Activated T-cell treated with anti-CD3 and anti-CD28 coated beads, Interleukin-2, amount 50 U/mL, for 24 hours (primary cell): Measurements from ENCODE around the gene PTGER2.

Source experiments
- DNase-seq: peaks from one replicate; pipeline ENCODE4 v3.0.0-alpha.2; 2020
- H3K27ac Mint-ChIP-seq: 2 replicates; pipeline ENCODE4 v1.8.0; 2020; ENCODE audit warnings: mild to moderate bottlenecking, mixed read lengths
- H3K27me3 Mint-ChIP-seq: 2 replicates; pipeline ENCODE4 v1.8.0; 2020; ENCODE audit warnings: mixed read lengths
- H3K36me3 Mint-ChIP-seq: 2 replicates; pipeline ENCODE4 v1.8.0; 2020; ENCODE audit warnings: low read depth, mixed read lengths
- H3K4me1 Mint-ChIP-seq: 2 replicates; pipeline ENCODE4 v1.8.0; 2020; ENCODE audit warnings: low read depth, mixed read lengths
- H3K4me3 Mint-ChIP-seq: 2 replicates; pipeline ENCODE4 v1.8.0; 2020; ENCODE audit warnings: mild to moderate bottlenecking, moderate library complexity, mixed read lengths
- H3K9me3 Mint-ChIP-seq: 2 replicates; pipeline ENCODE4 v1.8.0; 2020; ENCODE audit warnings: mixed read lengths

PTGER2 gene

GRCh38 chr14:52313903-52314594, at the start of gene PTGER2:
Gene PTGER2, plus strand, starts transcription at chr14:52314312. Its CDS starts 237 bp downstream, at chr14:52314549.
- peak within 1 kb of the TSS; percentile 93 for H3K27ac Mint-ChIP-seq
- H3K27me3 Mint-ChIP-seq, result peaks cover 37% of the 10 kb centered on the region
- H3K36me3 Mint-ChIP-seq, result peaks cover 13% of the 10 kb centered on the region
- H3K4me3 Mint-ChIP-seq, result peak within 1 kb of the TSS; percentile 92
- DNase-seq, result peak; percentile 83
- no peaks in the 10 kb centered on the region for H3K9me3 Mint-ChIP-seq
- H3K4me1 Mint-ChIP-seq, result peaks cover 86% of the 10 kb centered on the region

- Mint-ChIP-seq H3K27ac (no peak overlapping the region), H3K9me3 (no peaks in the 10 kb centered on the region), H3K4me3 (no peak overlapping the region), H3K36me3 (no peaks in the 10 kb centered on the region), H3K27me3 (peaks cover 40% of the 10 kb centered on the region), H3K4me1 (peaks cover 42% of the 10 kb centered on the region)
- DNase-seq, result no peak
Observed at GRCh38 chr14:52265253-52265652, 48.9 kb upstream of the PTGER2 start.

- Mint-ChIP-seq H3K4me1 (peaks cover 44% of the 10 kb centered on the region), H3K4me3 (no peak overlapping the region)
Observed at GRCh38 chr14:52266179-52266578, 47.9 kb upstream of the PTGER2 start.

GRCh38 chr14:52266782-52267181, 47.3 kb upstream of the PTGER2 start:
- Mint-ChIP-seq H3K27me3 (peaks cover 43% of the 10 kb centered on the region), H3K4me1 (peaks cover 46% of the 10 kb centered on the region), H3K27ac (no peak overlapping the region), H3K36me3 (no peaks in the 10 kb centered on the region), H3K4me3 (no peak overlapping the region), H3K9me3 (no peaks in the 10 kb centered on the region)
- no peak for DNase-seq

More at GRCh38 chr14:52266179-52266578, 47.9 kb upstream of the PTGER2 start:
- H3K27ac Mint-ChIP-seq, result no peak overlapping the region
- no peaks in the 10 kb centered on the region for H3K36me3 Mint-ChIP-seq
- DNase-seq, result no peak
- no peaks in the 10 kb centered on the region for H3K9me3 Mint-ChIP-seq
- peaks cover 43% of the 10 kb centered on the region for H3K27me3 Mint-ChIP-seq

- peaks cover 49% of the 10 kb centered on the region for H3K4me1 Mint-ChIP-seq
- no peaks in the 10 kb centered on the region for H3K9me3 Mint-ChIP-seq
- H3K27me3 Mint-ChIP-seq, result peaks cover 43% of the 10 kb centered on the region
- peak within 1 kb of the TSS; percentile 83 for H3K4me3 Mint-ChIP-seq
- peak; percentile 64 for DNase-seq
- no peak within 1 kb of the TSS for H3K27ac Mint-ChIP-seq
- no peaks in the 10 kb centered on the region for H3K36me3 Mint-ChIP-seq
Observed at GRCh38 chr14:52267501-52268278, 46.4 kb upstream of the PTGER2 start, which contains the start of gene PTGDR. Gene PTGDR, plus strand, starts transcription at chr14:52267698. Its CDS starts 117 bp downstream, at chr14:52267815.

GRCh38 chr14:52268279-52269061, 45.6 kb upstream of the PTGER2 start:
- H3K27me3 Mint-ChIP-seq, result peaks cover 43% of the 10 kb centered on the region
- H3K4me3 Mint-ChIP-seq, result peak overlapping the region; percentile 83
- H3K4me1 Mint-ChIP-seq, result peaks cover 49% of the 10 kb centered on the region
- H3K9me3 Mint-ChIP-seq, result no peaks in the 10 kb centered on the region
- no peaks in the 10 kb centered on the region for H3K36me3 Mint-ChIP-seq
- peak; percentile 55 for DNase-seq
- H3K27ac Mint-ChIP-seq, result no peak overlapping the region

- no peak for DNase-seq
- Mint-ChIP-seq H3K9me3 (no peaks in the 10 kb centered on the region), H3K27ac (no peak overlapping the region), H3K4me3 (peak overlapping the region; percentile 83), H3K4me1 (peaks cover 51% of the 10 kb centered on the region), H3K27me3 (peaks cover 43% of the 10 kb centered on the region), H3K36me3 (no peaks in the 10 kb centered on the region)
Observed at GRCh38 chr14:52269100-52269499, 45.0 kb upstream of the PTGER2 start.

- H3K27me3 Mint-ChIP-seq, result peaks cover 43% of the 10 kb centered on the region
- H3K4me1 Mint-ChIP-seq, result peaks cover 50% of the 10 kb centered on the region
- H3K27ac Mint-ChIP-seq, result no peak overlapping the region
- H3K4me3 Mint-ChIP-seq, result peak overlapping the region; percentile 25
- no peaks in the 10 kb centered on the region for H3K36me3 Mint-ChIP-seq
- DNase-seq, result no peak
- H3K9me3 Mint-ChIP-seq, result no peaks in the 10 kb centered on the region
Observed at GRCh38 chr14:52269982-52270381, 44.1 kb upstream of the PTGER2 start.

- Mint-ChIP-seq H3K4me1 (peaks cover 41% of the 10 kb centered on the region), H3K36me3 (no peaks in the 10 kb centered on the region), H3K27ac (no peak overlapping the region), H3K27me3 (peaks cover 40% of the 10 kb centered on the region), H3K9me3 (no peaks in the 10 kb centered on the region), H3K4me3 (no peak overlapping the region)
- no peak for DNase-seq
Observed at GRCh38 chr14:52271538-52271937, 42.6 kb upstream of the PTGER2 start.

- no peak overlapping the region for H3K27ac Mint-ChIP-seq
- no peaks in the 10 kb centered on the region for H3K36me3 Mint-ChIP-seq
- peaks cover 31% of the 10 kb centered on the region for H3K27me3 Mint-ChIP-seq
- no peaks in the 10 kb centered on the region for H3K9me3 Mint-ChIP-seq
- peaks cover 34% of the 10 kb centered on the region for H3K4me1 Mint-ChIP-seq
- DNase-seq, result no peak
- H3K4me3 Mint-ChIP-seq, result no peak overlapping the region
Observed at GRCh38 chr14:52272375-52272774, 41.7 kb upstream of the PTGER2 start.

- no peaks in the 10 kb centered on the region for H3K36me3 Mint-ChIP-seq
Observed at GRCh38 chr14:52275372-52275771, 38.7 kb upstream of the PTGER2 start.

GRCh38 chr14:52277552-52277951, 36.6 kb upstream of the PTGER2 start:
- H3K27me3 Mint-ChIP-seq, result peaks cover 7% of the 10 kb centered on the region
- H3K36me3 Mint-ChIP-seq, result no peaks in the 10 kb centered on the region
- H3K4me1 Mint-ChIP-seq, result peaks cover 20% of the 10 kb centered on the region

More at GRCh38 chr14:52275372-52275771, 38.7 kb upstream of the PTGER2 start:
- peaks cover 24% of the 10 kb centered on the region for H3K4me1 Mint-ChIP-seq
- no peaks in the 10 kb centered on the region for H3K9me3 Mint-ChIP-seq
- DNase-seq, result no peak
- peaks cover 10% of the 10 kb centered on the region for H3K27me3 Mint-ChIP-seq
- H3K27ac Mint-ChIP-seq, result peak overlapping the region; percentile 39
- H3K4me3 Mint-ChIP-seq, result no peak overlapping the region

GRCh38 chr14:52279408-52279807, 34.7 kb upstream of the PTGER2 start:
- Mint-ChIP-seq H3K4me1 (peaks cover 18% of the 10 kb centered on the region), H3K4me3 (no peak overlapping the region), H3K9me3 (no peaks in the 10 kb centered on the region), H3K27ac (no peak overlapping the region), H3K27me3 (peaks cover 7% of the 10 kb centered on the region), H3K36me3 (no peaks in the 10 kb centered on the region)
- DNase-seq, result no peak

More at GRCh38 chr14:52277552-52277951, 36.6 kb upstream of the PTGER2 start:
- Mint-ChIP-seq H3K27ac (no peak overlapping the region), H3K4me3 (no peak overlapping the region), H3K9me3 (no peaks in the 10 kb centered on the region)
- DNase-seq, result no peak

GRCh38 chr14:52283099-52283498, 31.0 kb upstream of the PTGER2 start:
- H3K9me3 Mint-ChIP-seq, result no peaks in the 10 kb centered on the region
- H3K36me3 Mint-ChIP-seq, result no peaks in the 10 kb centered on the region
- H3K4me3 Mint-ChIP-seq, result no peak overlapping the region
- no peak overlapping the region for H3K27ac Mint-ChIP-seq
- peaks cover 2% of the 10 kb centered on the region for H3K27me3 Mint-ChIP-seq
- DNase-seq, result no peak
- peaks cover 34% of the 10 kb centered on the region for H3K4me1 Mint-ChIP-seq
